K562 (cell line): ENCODE measurements around the gene FRMPD2. TPM values are rescaled to one million over a fixed set of nuclear protein-coding genes. Genes with fewer than 3 reads are reported as not detected.

ENCODE experiments used
- ATAC-seq: fragments of 200-7000 bp; cut with Tn5 transposase; 3 replicates; pipeline ENCODE4 v1.9.1; 2020; ENCODE audit warnings: moderate library complexity
- BruUV-seq: library from RNA; stranded (reverse); fragments of 400-500 nt; replicated peaks from 2 replicates; lab custom pipeline; 2021; lab: Mats Ljungman, UMichigan
- CTCF ChIA-PET: fragments of 300-600 bp; formaldehyde crosslinking; extraction: SDS; loops from one replicate; lab custom pipeline; 2021; ENCODE audit warnings: low intra/inter-chr PET ratio; lab: Yijun Ruan, JAX
- POLR2A ChIA-PET: fragments of 300-600, 350-650 bp; sonication (Branson Sonifier 250); formaldehyde crosslinking; extraction: SDS; loops from one replicate; lab custom pipeline; 2021; ENCODE audit warnings: antibody characterized with exemption, inconsistent platforms; lab: Yijun Ruan, JAX
- DNase-seq, 4 experiments: peaks; one replicate each; pipeline versions ENCODE4 v3.0.0 to v3.0.0-alpha.2; 2011 to 2018; ENCODE audit warnings: low spot score in 3 of 4, mixed read lengths in 3 of 4; ENCODE audit errors: extremely low read depth in 1 of 4
- FAIRE-seq: peaks from 2 replicates; lab custom pipeline; 2011; peaks lifted over from hg19 to GRCh38; lab: Jason Lieb, UNC
- H2AFZ ChIP-seq: 2 replicates; pipeline ENCODE4 v1.6.0; 2011; ENCODE audit warnings: low read depth, low read length, control low read depth, inconsistent platforms
- H3K27ac ChIP-seq: fragments of 200-600 bp; 3 replicates; pipeline ENCODE4 v1.8.0; 2011; ENCODE audit warnings: low read depth, mild to moderate bottlenecking, control low read depth, inconsistent platforms, low read length, moderate library complexity, mixed read lengths; ENCODE audit errors: extremely low read depth
- H3K27me3 ChIP-seq, 2 experiments: fragments of 300-600 bp in 1 of 2; 2 replicates in 1 of 2; 3 replicates in 1 of 2; pipeline versions ENCODE4 v1.6.0 to v1.8.0; 2011; ENCODE audit warnings: inconsistent platforms in 2 of 2, low read length in 2 of 2, mild to moderate bottlenecking in 1 of 2, mixed read lengths in 1 of 2, moderate library complexity in 1 of 2; ENCODE audit not compliant: control insufficient read depth in 2 of 2, insufficient read depth in 2 of 2
- H3K36me3 ChIP-seq: fragments of 300-600 bp; 3 replicates; pipeline ENCODE4 v1.8.0; 2011; ENCODE audit warnings: mild to moderate bottlenecking, low read length, inconsistent platforms; ENCODE audit not compliant: control insufficient read depth, insufficient read depth
- H3K4me1 ChIP-seq, 2 experiments: fragments of 200-600 bp in 1 of 2; replicated peaks in 1 of 2; 2 replicates in 1 of 2; 3 replicates in 1 of 2; pipeline versions ENCODE4 v1.5.1 to v1.8.0; 2011; ENCODE audit warnings: inconsistent platforms in 2 of 2, low read length in 2 of 2, mild to moderate bottlenecking in 1 of 2, mixed read lengths in 1 of 2, moderate library complexity in 1 of 2; ENCODE audit not compliant: control insufficient read depth in 2 of 2, insufficient read depth in 2 of 2
- H3K4me2 ChIP-seq: 2 replicates; pipeline ENCODE4 v1.6.1; 2011; ENCODE audit warnings: low read length, control low read depth, inconsistent platforms, mixed read lengths; ENCODE audit not compliant: insufficient read depth
- H3K4me3 ChIP-seq: fragments of 200-600 bp; sonication (generic), shearing (Covaris generic); 2 replicates; pipeline ENCODE4 v1.5.1; 2016; ENCODE audit warnings: control low read depth, inconsistent platforms
- H3K79me2 ChIP-seq: fragments of 200-600 bp; 3 replicates; pipeline ENCODE4 v1.8.0; 2011; ENCODE audit warnings: low read length, inconsistent platforms; ENCODE audit not compliant: control insufficient read depth, insufficient read depth
- H3K9ac ChIP-seq, 2 experiments: 2 replicates each; pipeline versions ENCODE4 v1.6.0 to v1.6.1; 2011; ENCODE audit warnings: low read depth in 2 of 2, low read length in 2 of 2, control low read depth in 1 of 2, inconsistent platforms in 1 of 2, mild to moderate bottlenecking in 1 of 2, mixed read lengths in 1 of 2; ENCODE audit not compliant: insufficient read depth in 1 of 2
- H3K9me1 ChIP-seq: one replicate; pipeline ENCODE4 v1.6.0; 2011; ENCODE audit warnings: inconsistent platforms, mild to moderate bottlenecking, low read length, moderate library complexity; ENCODE audit not compliant: control insufficient read depth, insufficient read depth
- H3K9me3 ChIP-seq: replicated peaks from 2 replicates; pipeline ENCODE4 v1.5.1; 2011; ENCODE audit warnings: low read depth, low read length, inconsistent platforms; ENCODE audit not compliant: control insufficient read depth, insufficient read depth
- H4K20me1 ChIP-seq: replicated peaks from 2 replicates; pipeline ENCODE4 v1.6.1; 2011; ENCODE audit warnings: low read length, inconsistent platforms, mixed read lengths; ENCODE audit not compliant: control insufficient read depth, insufficient read depth
- ARID2 ChIP-seq: fragments of 450-650 bp; IDR thresholded peaks from 2 replicates; pipeline ENCODE4 v1.6.1; 2017; ENCODE audit warnings: antibody characterized with exemption, mild to moderate bottlenecking
- CEBPG ChIP-seq, 3 experiments: fragments of 200-800 bp in 1 of 3; sonication (Bioruptor generic) in 1 of 3; sonication (generic) in 1 of 3; formaldehyde crosslinking in 1 of 3; IDR thresholded peaks in 2 of 3; conservative IDR thresholded peaks in 1 of 3; 2 replicates each; pipeline versions ENCODE4 v1.6.1 to v1.8.0; 2016 to 2022; ENCODE audit warnings: missing compliant biosample characterization in 2 of 3, missing genetic modification characterization in 2 of 3, mild to moderate bottlenecking in 1 of 3, missing genetic modification reagents in 1 of 3
- SNRNP70 ChIP-seq: fragments of 200-400 bp; formaldehyde crosslinking; optimal IDR thresholded peaks from 2 replicates; pipeline ENCODE3; 2017; ENCODE audit warnings: low read depth, low read length
- ZNF644 ChIP-seq: fragments of 200-800 bp; sonication (Bioruptor generic); IDR thresholded peaks from 2 replicates; pipeline ENCODE4 v1.6.1; 2016; ENCODE audit warnings: low read depth, missing genetic modification characterization, missing compliant biosample characterization
- ZNF830 ChIP-seq: fragments of 250-450 bp; sonication (Bioruptor Pico); IDR thresholded peaks from 2 replicates; pipeline ENCODE4 v1.5.0; 2021; ENCODE audit warnings: mild to moderate bottlenecking
- WGBS: fragments of 100-300 bp; shearing (Covaris generic); methylation state at CpG from one replicate; pipeline ENCODE4 v1.1.6; 2016; ENCODE audit warnings: low coverage, mixed read lengths; ENCODE audit not compliant: insufficient coverage; ENCODE audit errors: missing lambda C conversion rate; 5-methylcytosine and 5-hydroxymethylcytosine counted together
- in situ Hi-C: fragments of 300-500 bp; cut with MboI; formaldehyde crosslinking; loops from 4 replicates; pipeline ENCODE4 v1.15.0; 2018; ENCODE audit warnings: inconsistent platforms, mixed read lengths
- intact Hi-C: fragments of 100-400 bp; cut with micrococcal nuclease; formaldehyde crosslinking; loops from 2 replicates; pipeline ENCODE4 v1.14.2; 2022
- polyA plus RNA-seq, 8 experiments: library from polyadenylated mRNA; depleted of rRNA in 4 of 8; stranded (reverse) in 5 of 8; unstranded in 3 of 8; fragments of >200 nt; fragmentation: Nextera tagmentation in 2 of 8; fragmentation: Illumina TruSeq in 1 of 8; extraction: Ambion mirVana in 2 of 8; extraction: Trizol in 1 of 8; gene quantifications; 2 replicates each; pipeline versions ENCODE4 v1.2.1 to v1.2.3, GENCODE V29; 2011 to 2014; ENCODE audit warnings: inconsistent platforms in 1 of 8, missing spikeins in 1 of 8
- total RNA-seq, 7 experiments: library from RNA; depleted of rRNA in 6 of 7; stranded (reverse); fragments of >200 nt in 6 of 7; fragmentation: Illumina TruSeq in 2 of 7; extraction: Trizol in 2 of 7; gene quantifications; 2 replicates each; pipeline versions ENCODE4 v1.2.1 to v1.2.3, GENCODE V29; 2011 to 2021; ENCODE audit warnings: low replicate concordance in 1 of 7
- TF ChIP-seq, protein P1 (sequence below), 2 experiments: fragments of 450-650 bp; IDR thresholded peaks; 2 replicates each; pipeline ENCODE4 v1.6.1; 2016; ENCODE audit warnings: mild to moderate bottlenecking in 2 of 2, borderline replicate concordance in 1 of 2, low read depth in 1 of 2, moderate library complexity in 1 of 2

Gene FRMPD2
- total and polyA plus RNA-seq, 9 of the 15 experiments (the other 6 are each of a cell fraction or from before 2014, with no cell fraction given): 0.12 to 0.95 (median 0.33) TPM

- intact Hi-C loops: no loop called here
- no TSS peak for BruUV-seq
These were observed 1.8 kb downstream of the FRMPD2 start for GRCh38 chr10:48272682-48273081.

More at GRCh38 chr10:48272682-48273081, 1.8 kb downstream of the FRMPD2 start:
- Histone ChIP-seq H4K20me1 (no peaks in the 10 kb centered on the region), H3K9me1 (no peaks in the 10 kb centered on the region), H3K4me3 (no peak overlapping the region), H3K4me1 (no peaks in the 10 kb centered on the region), H3K9me3 (no peaks in the 10 kb centered on the region), H3K4me2 (no peak overlapping the region), H3K27ac (no peak overlapping the region), H3K36me3 (no peaks in the 10 kb centered on the region), H3K9ac (no peak overlapping the region), H2AFZ (no peak overlapping the region), H3K79me2 (no peaks in the 10 kb centered on the region), H3K27me3 (peaks cover 12 to 28% of the 10 kb centered on the region in 2 experiments)
- 17% methylated on average over 2 of the region's 2 CpGs for WGBS
- ChIA-PET CTCF (no interaction called here), POLR2A (interaction anchor here (1.5 kb wide), 1 partner anchor 46 kb away, joined by 3 read pairs; no protein-coding TSS in a partner anchor)
- no peak for ATAC-seq
- in situ Hi-C loops: no loop called here
- no peak for FAIRE-seq
- TF ChIP-seq ARID2 (no peak), SNRNP70 (no peak), ZNF644 (tag) (no peak), ZNF830 (CRISPR knock-in tag) (no peak), CEBPG (CRISPR knock-in tag; IDR thresholded peaks at IDR 0.05) (no peak), CEBPG (tag; conservative IDR thresholded peaks at IDR 0.05 in 1 of 2, IDR thresholded peaks at IDR 0.05 in 1 of 2) (peak in 1 of 2 experiments; percentile 67; a peak in 1 of 4 replicates)
- TF ChIP-seq, protein P1, sequence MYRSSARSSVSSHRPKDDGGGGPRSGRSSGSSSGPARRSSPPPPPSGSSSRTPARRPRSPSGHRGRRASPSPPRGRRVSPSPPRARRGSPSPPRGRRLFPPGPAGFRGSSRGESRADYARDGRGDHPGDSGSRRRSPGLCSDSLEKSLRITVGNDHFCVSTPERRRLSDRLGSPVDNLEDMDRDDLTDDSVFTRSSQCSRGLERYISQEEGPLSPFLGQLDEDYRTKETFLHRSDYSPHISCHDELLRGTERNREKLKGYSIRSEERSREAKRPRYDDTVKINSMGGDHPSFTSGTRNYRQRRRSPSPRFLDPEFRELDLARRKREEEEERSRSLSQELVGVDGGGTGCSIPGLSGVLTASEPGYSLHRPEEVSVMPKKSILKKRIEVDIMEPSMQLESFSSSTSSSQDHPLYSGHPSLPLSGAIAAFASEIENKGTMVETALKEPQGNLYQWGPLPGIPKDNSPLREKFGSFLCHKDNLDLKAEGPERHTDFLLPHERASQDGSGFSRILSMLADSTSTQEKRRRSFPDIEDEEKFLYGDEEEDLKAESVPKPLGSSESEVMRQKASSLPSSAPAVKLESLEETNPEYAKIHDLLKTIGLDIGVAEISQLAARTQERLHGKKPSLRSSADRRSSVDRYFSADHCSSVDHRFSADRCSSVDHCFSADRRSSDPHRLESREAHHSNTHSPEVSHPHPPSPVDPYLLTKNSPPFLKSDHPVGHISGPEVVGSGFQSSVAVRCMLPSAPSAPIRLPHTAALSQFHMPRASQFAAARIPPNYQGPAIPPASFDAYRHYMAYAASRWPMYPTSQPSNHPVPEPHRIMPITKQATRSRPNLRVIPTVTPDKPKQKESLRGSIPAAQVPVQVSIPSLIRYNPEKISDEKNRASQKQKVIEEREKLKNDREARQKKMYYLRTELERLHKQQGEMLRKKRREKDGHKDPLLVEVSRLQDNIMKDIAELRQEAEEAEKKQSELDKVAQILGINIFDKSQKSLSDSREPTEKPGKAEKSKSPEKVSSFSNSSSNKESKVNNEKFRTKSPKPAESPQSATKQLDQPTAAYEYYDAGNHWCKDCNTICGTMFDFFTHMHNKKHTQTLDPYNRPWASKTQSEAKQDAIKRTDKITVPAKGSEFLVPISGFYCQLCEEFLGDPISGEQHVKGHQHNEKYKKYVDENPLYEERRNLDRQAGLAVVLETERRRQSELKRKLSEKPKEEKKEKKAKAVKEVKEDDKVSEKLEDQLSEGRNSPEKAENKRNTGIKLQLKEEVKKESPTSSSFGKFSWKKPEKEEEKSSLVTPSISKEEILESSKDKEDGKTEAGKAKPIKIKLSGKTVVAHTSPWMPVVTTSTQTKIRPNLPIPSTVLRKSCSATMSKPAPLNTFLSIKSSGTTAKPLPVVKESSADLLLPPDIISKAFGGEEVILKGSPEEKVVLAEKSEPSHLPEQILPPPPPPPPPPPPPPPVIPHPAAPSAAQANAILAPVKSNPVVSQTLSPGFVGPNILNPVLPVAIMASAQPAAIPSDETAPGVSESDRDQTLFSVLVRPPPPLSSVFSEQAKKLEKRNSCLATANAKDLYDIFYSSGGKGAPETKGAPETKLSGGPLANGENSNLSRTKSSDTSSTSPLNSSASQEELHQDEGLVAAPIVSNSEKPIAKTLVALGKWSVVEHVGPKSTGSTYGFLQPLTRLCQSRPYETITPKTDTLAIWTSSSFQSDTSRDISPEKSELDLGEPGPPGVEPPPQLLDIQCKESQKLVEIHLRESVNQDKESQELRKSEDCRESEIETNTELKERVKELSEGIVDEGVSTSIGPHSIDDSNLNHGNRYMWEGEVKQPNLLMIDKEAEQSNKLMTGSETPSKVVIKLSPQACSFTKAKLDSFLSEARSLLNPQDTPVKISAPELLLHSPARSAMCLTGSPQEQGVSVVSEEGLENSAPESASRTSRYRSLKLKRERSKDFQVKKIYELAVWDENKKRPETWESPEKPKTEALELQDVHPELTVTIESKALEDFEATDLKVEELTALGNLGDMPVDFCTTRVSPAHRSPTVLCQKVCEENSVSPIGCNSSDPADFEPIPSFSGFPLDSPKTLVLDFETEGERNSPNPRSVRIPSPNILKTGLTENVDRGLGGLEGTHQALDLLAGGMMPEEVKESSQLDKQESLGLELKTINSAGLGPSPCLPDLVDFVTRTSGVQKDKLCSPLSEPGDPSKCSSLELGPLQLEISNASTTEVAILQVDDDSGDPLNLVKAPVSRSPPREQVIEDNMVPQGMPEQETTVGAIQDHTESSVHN (IDR thresholded peaks at IDR 0.05; ENCODE audit: borderline replicate concordance in 1 of 2, low read depth in 1 of 2): no peak
- no peak for DNase-seq
